ENCODE data around the gene RABGAP1L. TPM values are rescaled to one million over a fixed set of nuclear protein-coding genes. Genes with fewer than 3 reads are reported as not detected.

Gene RABGAP1L
- total RNA-seq, 1 experiment from 2014 or later = 76.9 TPM

GRCh38 chr1:174344162-174344561 is 184.8 kb downstream of the RABGAP1L start:
- Mint-ChIP-seq H3K4me1 (no peaks in the 10 kb centered on the region), H3K9me3 (peaks cover 26% of the 10 kb centered on the region), H3K27ac (no peak overlapping the region), H3K36me3 (peaks cover 5% of the 10 kb centered on the region), H3K27me3 (ENCODE audit: low read depth) (peaks cover 2% of the 10 kb centered on the region; the same call in 1 of the 2 replicates), H3K4me3 (no peak overlapping the region)
- TF ChIP-seq AR (CRISPR knock-in tag; IDR thresholded peaks at IDR 0.05) (no peak), E2F1 (CRISPR knock-in tag; IDR thresholded peaks at IDR 0.05) (no peak), FOXP4 (CRISPR knock-in tag; IDR thresholded peaks at IDR 0.05) (no peak)
- POLR2A ChIA-PET = no interaction called here
- CTCF ChIA-PET = no interaction called here
- ATAC-seq (no peak), DNase-seq (ENCODE audit: low spot score) (no peak)

- H3K9me3 Mint-ChIP-seq = peaks cover 25% of the 10 kb centered on the region
- H3K27me3 Mint-ChIP-seq (ENCODE audit: low read depth) = peaks cover 2% of the 10 kb centered on the region; the same call in 1 of the 2 replicates
- H3K27ac Mint-ChIP-seq = no peak overlapping the region
- peaks cover 22% of the 10 kb centered on the region for H3K36me3 Mint-ChIP-seq
- no peak for TF ChIP-seq TEAD1 (CRISPR knock-in tag; IDR thresholded peaks at IDR 0.05)
- no peak for TF ChIP-seq ZNF263 (CRISPR knock-in tag; IDR thresholded peaks at IDR 0.05; ENCODE audit: low read depth)
- TF ChIP-seq OVOL2 (CRISPR knock-in tag; IDR thresholded peaks at IDR 0.05; ENCODE audit: borderline replicate concordance) = no peak
- no peak for TF ChIP-seq NFE2L1 (CRISPR knock-in tag; IDR thresholded peaks at IDR 0.05)
- no peak for TF ChIP-seq AR (CRISPR knock-in tag; IDR thresholded peaks at IDR 0.05)
- no peak for TF ChIP-seq HMGA2 (CRISPR knock-in tag; IDR thresholded peaks at IDR 0.05)
- TF ChIP-seq GABPB1 (CRISPR knock-in tag; IDR thresholded peaks at IDR 0.05) = no peak
- no peak for TF ChIP-seq KAT7 (CRISPR knock-in tag; IDR thresholded peaks at IDR 0.05; ENCODE audit: borderline replicate concordance)
- no peak for TF ChIP-seq JAZF1 (CRISPR knock-in tag; IDR thresholded peaks at IDR 0.05)
- TF ChIP-seq CTCF (IDR thresholded peaks at IDR 0.05) = no peak
- no peak for TF ChIP-seq E2F1 (CRISPR knock-in tag; IDR thresholded peaks at IDR 0.05)
- no peaks in the 10 kb centered on the region for H3K4me1 Mint-ChIP-seq
- POLR2A ChIA-PET = no interaction called here
- CTCF ChIA-PET = no interaction called here
- no peak overlapping the region for H3K4me3 Mint-ChIP-seq
- no peak for DNase-seq (ENCODE audit: low spot score)
- ATAC-seq = no peak
Measured at GRCh38 chr1:174352117-174352516, 192.8 kb downstream of the RABGAP1L start.
